SK-N-SH (cell line): ENCODE results near the gene BMP2K. TPM values are rescaled to one million over a fixed set of nuclear protein-coding genes. Genes with fewer than 3 reads are reported as not detected.

Experiments used
- CTCF ChIA-PET: fragments of 300-600, 350-600 bp; formaldehyde crosslinking; extraction: SDS; loops from one replicate; lab custom pipeline; 2021; lab: Yijun Ruan, JAX
- POLR2A ChIA-PET: fragments of 350-600 bp; sonication (Branson Sonifier 250); formaldehyde crosslinking; extraction: SDS; loops from one replicate; lab custom pipeline; 2020; ENCODE audit warnings: antibody characterized with exemption, inconsistent platforms; lab: Yijun Ruan, JAX
- DNase-seq: peaks from one replicate; pipeline ENCODE4 v3.0.0; 2012
- H2AFZ ChIP-seq: fragments of 200-600 bp; sonication (generic); 2 replicates; pipeline ENCODE4 v1.8.1; 2016; ENCODE audit warnings: antibody characterized with exemption, mild to moderate bottlenecking, low read depth
- H3F3A ChIP-seq: fragments of 200-600 bp; sonication (generic); replicated peaks from 2 replicates; pipeline ENCODE3; 2016; ENCODE audit warnings: antibody characterized with exemption, mild to moderate bottlenecking; ENCODE audit not compliant: insufficient read depth
- H3K27ac ChIP-seq, 2 experiments: fragments of 200-500 bp in 1 of 2; fragments of 200-600 bp in 1 of 2; sonication (Bioruptor generic) in 1 of 2; sonication (generic), shearing (Covaris generic) in 1 of 2; 2 replicates each; pipeline versions ENCODE4 v1.5.1 to v1.6.1; 2014 to 2016; ENCODE audit warnings: low read depth in 2 of 2, inconsistent platforms in 1 of 2, low read length in 1 of 2, mild to moderate bottlenecking in 1 of 2, mixed read lengths in 1 of 2
- H3K27me3 ChIP-seq: fragments of 200-600 bp; sonication (generic), shearing (Covaris generic); 2 replicates; pipeline ENCODE4 v1.6.1; 2016; ENCODE audit warnings: mixed run types; ENCODE audit not compliant: insufficient read depth
- H3K36me3 ChIP-seq, 2 experiments: fragments of 200-500 bp in 1 of 2; fragments of 200-600 bp in 1 of 2; sonication (Bioruptor generic) in 1 of 2; sonication (generic) in 1 of 2; replicated peaks in 1 of 2; 2 replicates each; pipeline versions ENCODE3 to v1.5.1; 2014 to 2016; ENCODE audit warnings: low read length in 1 of 2, mild to moderate bottlenecking in 1 of 2; ENCODE audit not compliant: insufficient read depth in 2 of 2, control insufficient read depth in 1 of 2
- H3K4me1 ChIP-seq, 2 experiments: fragments of 200-500 bp in 1 of 2; fragments of 200-600 bp in 1 of 2; sonication (Bioruptor generic) in 1 of 2; sonication (generic), shearing (Covaris generic) in 1 of 2; 2 replicates each; pipeline versions ENCODE4 v1.5.1 to v1.6.1; 2014 to 2016; ENCODE audit warnings: low read depth in 1 of 2, low read length in 1 of 2, mixed run types in 1 of 2; ENCODE audit not compliant: insufficient read depth in 2 of 2, control insufficient read depth in 1 of 2
- H3K4me2 ChIP-seq: fragments of 200-600 bp; sonication (generic), shearing (Covaris generic); 2 replicates; pipeline ENCODE4 v1.6.1; 2017; ENCODE audit warnings: mixed run types
- H3K4me3 ChIP-seq, 2 experiments: fragments of 200-500 bp in 1 of 2; fragments of 200-600 bp in 1 of 2; sonication (Bioruptor generic) in 1 of 2; sonication (generic), shearing (Covaris generic) in 1 of 2; 2 replicates each; pipeline versions ENCODE4 v1.5.1 to v1.8.1; 2014 to 2016; ENCODE audit warnings: low read depth in 2 of 2, inconsistent platforms in 1 of 2, low read length in 1 of 2, mild to moderate bottlenecking in 1 of 2, mixed read lengths in 1 of 2, moderate library complexity in 1 of 2
- H3K79me2 ChIP-seq: fragments of 200-600 bp; sonication (generic); 2 replicates; pipeline ENCODE4 v1.8.1; 2017; ENCODE audit warnings: mild to moderate bottlenecking; ENCODE audit not compliant: insufficient read depth
- H3K9ac ChIP-seq: fragments of 200-600 bp; sonication (generic); 2 replicates; pipeline ENCODE4 v1.6.1; 2017; ENCODE audit warnings: mixed run types
- H3K9me2 ChIP-seq: fragments of 200-600 bp; sonication (generic); 2 replicates; pipeline ENCODE4 v1.6.1; 2017; ENCODE audit warnings: mixed run types
- H3K9me3 ChIP-seq: fragments of 200-600 bp; sonication (generic); 2 replicates; pipeline ENCODE4 v1.6.1; 2017; ENCODE audit warnings: mixed run types, mild to moderate bottlenecking, moderate library complexity
- H4K20me1 ChIP-seq: fragments of 200-600 bp; sonication (generic); 2 replicates; pipeline ENCODE4 v1.6.1; 2017; ENCODE audit warnings: mild to moderate bottlenecking, mixed run types; ENCODE audit not compliant: insufficient read depth
- CHD2 ChIP-seq: fragments of 150-350 bp; IDR thresholded peaks from 2 replicates; pipeline ENCODE4 v1.6.1; 2018; ENCODE audit warnings: low read length; ENCODE audit not compliant: partially characterized antibody
- CTCF ChIP-seq: fragments of 200-600 bp; sonication (generic); IDR thresholded peaks from 2 replicates; pipeline ENCODE4 v1.6.1; 2017; ENCODE audit warnings: antibody characterized with exemption, mild to moderate bottlenecking, moderate library complexity
- ELF1 ChIP-seq: IDR thresholded peaks from 2 replicates; pipeline ENCODE4 v1.4.0; 2012
- GABPA ChIP-seq: IDR thresholded peaks from 2 replicates; pipeline ENCODE4 v1.4.0; 2012; ENCODE audit warnings: low read depth, mild to moderate bottlenecking
- GATA2 ChIP-seq: sonication (generic); formaldehyde crosslinking; IDR thresholded peaks from 2 replicates; pipeline ENCODE4 v1.5.0; 2020; ENCODE audit warnings: mild to moderate bottlenecking, missing genetic modification reagents
- MXI1 ChIP-seq: IDR thresholded peaks from 2 replicates; pipeline ENCODE4 v1.6.1; 2012; ENCODE audit warnings: mild to moderate bottlenecking, low read depth, low read length, improper control_type of control experiment
- NFIC ChIP-seq: IDR thresholded peaks from 2 replicates; pipeline ENCODE4 v1.4.0; 2012; ENCODE audit warnings: borderline replicate concordance
- NRF1 ChIP-seq: IDR thresholded peaks from 2 replicates; pipeline ENCODE4 v1.6.1; 2012; ENCODE audit warnings: low read depth, mild to moderate bottlenecking, low read length
- POLR2AphosphoS5 ChIP-seq: IDR thresholded peaks from 2 replicates; pipeline ENCODE4 v1.6.1; 2012; ENCODE audit warnings: low read depth, low read length
- RCOR1 ChIP-seq: fragments of 150-350 bp; IDR thresholded peaks from 2 replicates; pipeline ENCODE4 v1.6.1; 2017; ENCODE audit warnings: antibody characterized with exemption, low read length
- REST ChIP-seq: IDR thresholded peaks from 2 replicates; pipeline ENCODE4 v1.6.1; 2012; ENCODE audit warnings: mild to moderate bottlenecking, low read depth, low read length, moderate library complexity
- RFX5 ChIP-seq: IDR thresholded peaks from 2 replicates; pipeline ENCODE4 v1.6.1; 2012; ENCODE audit warnings: mild to moderate bottlenecking, improper control_type of control experiment, low read length
- RXRA ChIP-seq: IDR thresholded peaks from 2 replicates; pipeline ENCODE4 v1.4.0; 2012; ENCODE audit warnings: low read depth, mild to moderate bottlenecking, borderline replicate concordance
- SIN3A ChIP-seq: IDR thresholded peaks from 2 replicates; pipeline ENCODE4 v1.6.1; 2012; ENCODE audit warnings: low read depth, mild to moderate bottlenecking, low read length, moderate library complexity, borderline replicate concordance
- SMC3 ChIP-seq: IDR thresholded peaks from 2 replicates; pipeline ENCODE4 v1.6.1; 2012; ENCODE audit warnings: low read depth, low read length, improper control_type of control experiment
- TAF1 ChIP-seq: IDR thresholded peaks from 2 replicates; pipeline ENCODE4 v1.6.1; 2012; ENCODE audit warnings: low read depth, mild to moderate bottlenecking, low read length, moderate library complexity, borderline replicate concordance
- TEAD4 ChIP-seq: IDR thresholded peaks from 2 replicates; pipeline ENCODE4 v1.4.0; 2012; ENCODE audit warnings: mild to moderate bottlenecking, borderline replicate concordance; ENCODE audit not compliant: insufficient read depth
- USF2 ChIP-seq: fragments of 150-350 bp; IDR thresholded peaks from 2 replicates; pipeline ENCODE4 v1.6.1; 2017; ENCODE audit warnings: antibody characterized with exemption, low read length, low read depth, borderline replicate concordance
- YY1 ChIP-seq: IDR thresholded peaks from 2 replicates; pipeline ENCODE4 v1.4.0; 2012; ENCODE audit warnings: low read depth, mild to moderate bottlenecking
- ZBTB33 ChIP-seq: IDR thresholded peaks from 2 replicates; pipeline ENCODE4 v1.4.0; 2012; ENCODE audit warnings: low read depth, borderline replicate concordance
- WGBS: methylation state at CpG from one replicate; pipeline ENCODE4 v1.1.6; 2017; ENCODE audit warnings: low lambda C conversion rate; 5-methylcytosine and 5-hydroxymethylcytosine counted together
- polyA plus RNA-seq, 3 experiments: library from polyadenylated mRNA; depleted of rRNA; stranded (reverse); fragments of >200 nt; gene quantifications; 2 replicates each; pipeline ENCODE4 v1.2.3, GENCODE V29; 2012

BMP2K gene
- polyA plus RNA-seq, 1 of the 3 experiments (the other 2 are of a cell fraction) = 7.2 TPM

- peaks cover 24 to 32% of the 10 kb centered on the region in 2 experiments for H3K36me3 ChIP-seq
- ChIA-PET POLR2A (no interaction called here), CTCF (interaction anchor here (0.9 to 6.3 kb wide), 7 partner anchors 9 to 252 kb away, joined by 3 to 80 read pairs (median 6); no protein-coding TSS in a partner anchor)
- TF ChIP-seq CHD2 (no peak), RCOR1 (no peak), SMC3 (no peak), POLR2AphosphoS5 (no peak), GATA2 (no peak), MXI1 (no peak), YY1 (no peak), NRF1 (no peak), ELF1 (no peak), TEAD4 (no peak), SIN3A (no peak), GABPA (no peak), REST (no peak), TAF1 (no peak), CTCF (no peak), NFIC (no peak), USF2 (no peak), RXRA (no peak), ZBTB33 (no peak), RFX5 (no peak)
- DNase-seq = no peak
- no peak overlapping the region for H2AFZ ChIP-seq
- H3K4me3 ChIP-seq = no peak overlapping the region
- H3K27ac ChIP-seq = no peak overlapping the region
- H3K4me1 ChIP-seq = no peaks in the 10 kb centered on the region; a peak in 1 of 4 replicates
- H3F3A ChIP-seq = peaks cover 12% of the 10 kb centered on the region
- H3K9me2 ChIP-seq = no peaks in the 10 kb centered on the region
- H3K9me3 ChIP-seq = no peaks in the 10 kb centered on the region
- H3K4me2 ChIP-seq = no peak overlapping the region
- H3K27me3 ChIP-seq = no peaks in the 10 kb centered on the region
- WGBS = 98% methylated on average over 2 of the region's 2 CpGs
- no peaks in the 10 kb centered on the region for H4K20me1 ChIP-seq
- H3K79me2 ChIP-seq = no peaks in the 10 kb centered on the region
- H3K9ac ChIP-seq = no peak overlapping the region
These were observed 86.2 kb downstream of the BMP2K start for GRCh38 chr4:78862314-78862737.
